Rectal smooth muscle tissue (tissue), 1 donor: ENCODE measurements around the gene NFKB1.

Experiments used
- H3K27ac ChIP-seq: one replicate; pipeline ENCODE4 v1.7.0; 2013; ENCODE audit warnings: low read depth, low read length, inconsistent platforms
- H3K27me3 ChIP-seq: one replicate; pipeline ENCODE4 v1.7.0; 2013; ENCODE audit warnings: low read length; ENCODE audit not compliant: control insufficient read depth, insufficient read depth
- H3K36me3 ChIP-seq: one replicate; pipeline ENCODE4 v1.7.0; 2013; ENCODE audit warnings: low read length; ENCODE audit not compliant: control insufficient read depth, insufficient read depth
- H3K4me1 ChIP-seq: one replicate; pipeline ENCODE4 v1.7.0; 2013; ENCODE audit warnings: low read length; ENCODE audit not compliant: control insufficient read depth, insufficient read depth
- H3K4me3 ChIP-seq: one replicate; pipeline ENCODE4 v1.7.0; 2013; ENCODE audit warnings: low read length
- H3K9ac ChIP-seq: one replicate; pipeline ENCODE4 v1.7.0; 2013; ENCODE audit warnings: low read length

Gene NFKB1

GRCh38 chr4:102632241-102633065 lies 131.3 kb downstream of the NFKB1 start:
- H3K27ac ChIP-seq, result no peak overlapping the region
- H3K4me1 ChIP-seq, result no peaks in the 10 kb centered on the region
- peaks cover 7% of the 10 kb centered on the region for H3K36me3 ChIP-seq

GRCh38 chr4:102633100-102633499 lies 131.9 kb downstream of the NFKB1 start:
- Histone ChIP-seq H3K4me1 (no peaks in the 10 kb centered on the region), H3K4me3 (no peak overlapping the region), H3K27me3 (no peaks in the 10 kb centered on the region), H3K27ac (no peak overlapping the region), H3K9ac (no peak overlapping the region), H3K36me3 (peaks cover 7% of the 10 kb centered on the region)

More at GRCh38 chr4:102632241-102633065, 131.3 kb downstream of the NFKB1 start:
- no peak overlapping the region for H3K9ac ChIP-seq
- H3K27me3 ChIP-seq, result no peaks in the 10 kb centered on the region
- H3K4me3 ChIP-seq, result no peak overlapping the region

GRCh38 chr4:102637391-102637790 lies 136.2 kb downstream of the NFKB1 start:
- no peaks in the 10 kb centered on the region for H3K4me1 ChIP-seq
- H3K36me3 ChIP-seq, result peaks cover 8% of the 10 kb centered on the region
- no peak overlapping the region for H3K27ac ChIP-seq
- H3K4me3 ChIP-seq, result no peak overlapping the region
- H3K27me3 ChIP-seq, result no peaks in the 10 kb centered on the region
- no peak overlapping the region for H3K9ac ChIP-seq

DNA sequence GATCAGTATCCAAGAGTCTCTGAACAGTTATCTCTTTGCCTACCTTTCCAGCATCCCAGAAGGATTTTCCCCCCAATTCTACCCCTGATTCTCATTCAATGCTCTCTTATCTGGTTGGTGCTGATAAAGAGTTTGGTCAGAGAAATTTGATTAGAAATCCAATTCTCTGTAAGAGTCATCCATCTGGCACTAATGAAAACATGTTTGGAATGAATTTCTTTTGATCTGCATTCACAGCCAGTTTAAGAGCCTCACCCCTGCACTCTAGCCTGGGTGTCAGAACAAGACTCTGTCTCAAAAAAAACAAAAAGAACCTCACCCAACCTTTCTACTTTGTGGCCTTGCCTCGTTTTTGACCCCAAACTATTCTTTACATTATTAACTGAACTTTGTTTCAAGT lies 137.5 kb downstream of the NFKB1 start:
- no peak overlapping the region for H3K4me3 ChIP-seq
- H3K27ac ChIP-seq, result no peak overlapping the region
- H3K27me3 ChIP-seq, result no peaks in the 10 kb centered on the region
- H3K36me3 ChIP-seq, result peaks cover 8% of the 10 kb centered on the region
- H3K4me1 ChIP-seq, result no peaks in the 10 kb centered on the region
- no peak overlapping the region for H3K9ac ChIP-seq

DNA sequence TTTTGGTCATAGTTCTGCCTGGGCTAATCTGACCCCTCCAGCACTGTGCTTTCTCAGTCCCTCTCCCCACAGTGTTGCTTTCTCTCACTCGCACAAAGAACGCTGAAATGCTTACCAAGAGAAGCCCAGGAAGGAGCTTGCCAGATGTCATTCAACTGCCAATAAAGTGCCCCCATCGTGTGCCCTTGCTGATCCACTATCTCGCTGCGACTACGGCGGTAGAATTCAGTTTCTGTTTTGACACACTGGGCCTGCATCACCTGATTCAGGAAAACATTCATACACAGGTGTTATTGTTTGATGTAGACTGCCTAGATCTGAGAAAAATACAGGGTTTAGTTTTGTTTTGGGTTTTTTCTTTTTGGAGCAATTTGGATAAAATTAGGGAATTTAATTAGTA lies 138.4 kb downstream of the NFKB1 start:
- Histone ChIP-seq H3K4me3 (no peak overlapping the region), H3K9ac (no peak overlapping the region), H3K27me3 (no peaks in the 10 kb centered on the region), H3K4me1 (no peaks in the 10 kb centered on the region), H3K27ac (no peak overlapping the region), H3K36me3 (peaks cover 8% of the 10 kb centered on the region)

DNA sequence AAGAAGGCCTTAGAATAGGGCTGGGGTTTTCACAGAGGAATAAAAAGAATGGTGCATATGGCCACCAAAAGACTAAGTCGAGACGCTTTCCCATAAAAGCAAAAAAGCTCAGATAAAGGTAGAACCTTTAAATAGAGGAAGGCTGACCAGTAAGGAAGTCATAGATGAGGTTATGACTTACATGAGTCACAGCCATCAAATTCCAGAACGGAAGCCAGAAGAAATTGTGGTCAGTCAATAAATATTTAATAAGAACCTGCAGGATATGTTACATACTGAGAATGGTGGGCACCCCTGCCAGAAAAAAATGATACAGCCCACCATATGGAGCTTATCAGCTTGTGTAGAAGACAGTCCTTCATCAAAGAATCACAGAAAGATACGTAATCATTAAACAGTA lies 139.5 kb downstream of the NFKB1 start:
- Histone ChIP-seq H3K36me3 (peaks cover 8% of the 10 kb centered on the region), H3K4me1 (no peaks in the 10 kb centered on the region)

GRCh38 chr4:102641793-102642192 lies 140.6 kb downstream of the NFKB1 start:
- no peaks in the 10 kb centered on the region for H3K4me1 ChIP-seq
- H3K27ac ChIP-seq, result no peak overlapping the region
- H3K36me3 ChIP-seq, result peaks cover 8% of the 10 kb centered on the region
- no peak overlapping the region for H3K4me3 ChIP-seq
- no peaks in the 10 kb centered on the region for H3K27me3 ChIP-seq
- no peak overlapping the region for H3K9ac ChIP-seq

More for the DNA sequence above, 139.5 kb downstream of the NFKB1 start:
- H3K4me3 ChIP-seq, result no peak overlapping the region
- no peak overlapping the region for H3K27ac ChIP-seq
- H3K9ac ChIP-seq, result no peak overlapping the region
- no peaks in the 10 kb centered on the region for H3K27me3 ChIP-seq

GRCh38 chr4:102642631-102643298 lies 141.6 kb downstream of the NFKB1 start:
- Histone ChIP-seq H3K27me3 (no peaks in the 10 kb centered on the region), H3K36me3 (peaks cover 5% of the 10 kb centered on the region), H3K4me1 (no peaks in the 10 kb centered on the region), H3K27ac (no peak overlapping the region), H3K9ac (no peak overlapping the region), H3K4me3 (no peak overlapping the region)

- H3K4me1 ChIP-seq, result no peaks in the 10 kb centered on the region
Observed at GRCh38 chr4:102647117-102647516, 146.0 kb downstream of the NFKB1 start.

DNA sequence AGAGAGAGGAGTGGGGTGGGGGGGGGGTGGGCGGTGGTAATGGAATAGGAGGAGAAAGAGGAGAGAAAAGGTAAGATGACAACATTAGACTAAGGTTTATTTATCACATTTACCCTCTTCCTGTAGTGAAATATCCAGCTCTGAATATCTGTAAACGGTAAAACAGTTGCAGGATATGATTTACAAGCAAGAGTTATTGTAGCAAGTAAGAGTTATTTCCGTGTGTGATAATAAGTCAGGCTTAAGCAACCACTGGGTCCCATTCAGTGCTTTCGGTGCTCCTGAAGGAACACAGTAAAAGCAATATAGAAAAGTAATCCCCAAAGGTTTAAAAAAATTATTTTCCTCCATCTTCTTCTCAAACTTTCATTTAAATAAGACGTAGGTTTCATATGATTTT lies 156.0 kb downstream of the NFKB1 start:
- Histone ChIP-seq H3K36me3 (peaks cover 2% of the 10 kb centered on the region), H3K27ac (no peak overlapping the region), H3K4me1 (no peaks in the 10 kb centered on the region), H3K4me3 (no peak overlapping the region), H3K9ac (no peak overlapping the region), H3K27me3 (no peaks in the 10 kb centered on the region)

More at GRCh38 chr4:102647117-102647516, 146.0 kb downstream of the NFKB1 start:
- no peak overlapping the region for H3K9ac ChIP-seq
- no peaks in the 10 kb centered on the region for H3K27me3 ChIP-seq
- no peak overlapping the region for H3K4me3 ChIP-seq
- no peaks in the 10 kb centered on the region for H3K36me3 ChIP-seq
- H3K27ac ChIP-seq, result no peak overlapping the region

DNA sequence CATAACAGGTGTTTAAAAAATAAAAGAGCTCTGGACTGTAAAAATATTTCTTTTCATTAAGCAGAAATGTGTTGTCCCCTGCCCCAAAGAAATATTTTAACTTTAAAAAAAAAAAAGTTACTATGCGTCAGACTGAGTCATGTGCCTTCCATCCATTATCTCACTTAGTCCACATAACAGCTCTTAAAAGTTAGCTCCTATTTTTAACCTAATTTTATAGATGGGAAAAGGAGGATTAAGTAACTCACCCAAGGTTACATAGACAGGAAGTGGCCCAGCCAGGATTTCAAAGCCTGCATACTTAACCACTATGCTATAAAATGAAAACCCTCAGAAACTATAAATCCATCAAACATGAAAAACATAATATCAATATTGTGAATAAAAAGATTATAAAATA lies 161.9 kb downstream of the NFKB1 start:
- Histone ChIP-seq H3K27ac (no peak overlapping the region), H3K4me1 (no peaks in the 10 kb centered on the region), H3K9ac (no peak overlapping the region), H3K27me3 (no peaks in the 10 kb centered on the region), H3K36me3 (peaks cover 2% of the 10 kb centered on the region), H3K4me3 (no peak overlapping the region)

DNA sequence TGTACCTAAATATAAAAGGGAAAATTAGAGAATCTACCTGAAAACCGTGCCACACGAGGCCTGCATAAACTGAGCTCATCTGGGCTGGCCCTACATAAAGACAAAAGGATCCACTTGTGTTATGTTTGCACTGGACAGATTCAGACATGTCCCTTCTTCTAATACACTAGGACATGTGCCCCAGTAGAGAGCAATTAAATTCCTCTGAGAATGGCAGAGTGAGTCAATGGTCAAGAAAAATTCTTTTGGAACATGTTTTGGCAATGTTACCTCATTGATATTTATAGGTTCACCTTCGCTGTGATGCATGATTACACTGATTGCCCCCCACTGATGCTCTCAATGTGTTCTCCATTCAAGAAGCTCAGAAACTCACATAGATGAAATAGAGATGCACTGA lies 164.4 kb downstream of the NFKB1 start:
- Histone ChIP-seq H3K27me3 (no peaks in the 10 kb centered on the region), H3K4me3 (no peak overlapping the region), H3K9ac (no peak overlapping the region), H3K27ac (no peak overlapping the region), H3K4me1 (no peaks in the 10 kb centered on the region), H3K36me3 (no peaks in the 10 kb centered on the region)
